ENCODE data around the gene ASTN2. TPM values are rescaled to one million over a fixed set of nuclear protein-coding genes. Genes with fewer than 3 reads are reported as not detected.

ASTN2 gene
- total and polyA plus RNA-seq, 2 donors (not counting 3 experiments of a cell fraction or from before 2014, with no cell fraction given), result 1.0 to 1.9 TPM

GRCh38 chr9:116656501-116656971 lies 758.3 kb downstream of the ASTN2 start:
- no peak overlapping the region for H3K4me3 ChIP-seq (replicated peaks in 1 of 3; ENCODE audit: insufficient read depth in 1 of 3, low read depth in 1 of 3, low read length in 3 of 3)
- no peak overlapping the region for H3K27ac ChIP-seq (ENCODE audit: insufficient read depth, low read depth, low read length)
- H3K9me1 ChIP-seq (replicated peaks; ENCODE audit: control insufficient read depth, extremely low read depth, insufficient read depth, low read length), result no peaks in the 10 kb centered on the region
- dilution Hi-C loops (cut with MboI; ENCODE audit: extremely low pct_ligation_motif_present, low sequenced_read_pairs) (no loop called here), intact Hi-C loops (cut with micrococcal nuclease) (no loop called here)
- FAIRE-seq (no peak), DNase-seq (ENCODE audit: low read depth, low spot score) (no peak)
- H3K4me2 ChIP-seq (ENCODE audit: insufficient read depth, low read length), result no peak overlapping the region
- no peaks in the 10 kb centered on the region for H3K4me1 ChIP-seq (ENCODE audit: control insufficient read depth, extremely low read depth, insufficient read depth, low read length)
- H2AFZ ChIP-seq (ENCODE audit: low read depth, low read length), result no peak overlapping the region
- H3K9ac ChIP-seq (replicated peaks; ENCODE audit: extremely low read depth, insufficient read depth, low read length), result no peak overlapping the region
- H3K27me3 ChIP-seq (ENCODE audit: control insufficient read depth in 2 of 2, insufficient read depth in 2 of 2, low read length in 2 of 2), result no peaks in the 10 kb centered on the region
- POLR2A ChIA-PET, result no interaction called here
- no peaks in the 10 kb centered on the region for H4K20me1 ChIP-seq (replicated peaks; ENCODE audit: control insufficient read depth, extremely low read depth, insufficient read depth, low read length)
- no peaks in the 10 kb centered on the region for H3K79me2 ChIP-seq (ENCODE audit: control insufficient read depth, insufficient read depth, low read length)
- TF ChIP-seq MYC (IDR thresholded peaks at IDR 0.05; ENCODE audit: low read depth, low read length), result no peak
- TF ChIP-seq JUN (IDR thresholded peaks at IDR 0.05; ENCODE audit: borderline replicate concordance, insufficient read depth, insufficient read length, low read depth), result no peak
- TF ChIP-seq EZH2 (IDR thresholded peaks at IDR 0.05; ENCODE audit: borderline replicate concordance, low read depth, low read length, severe bottlenecking), result no peak
- TF ChIP-seq CTCF (IDR thresholded peaks at IDR 0.05; ENCODE audit: extremely low read depth in 1 of 2, insufficient read depth in 1 of 2, low read depth in 1 of 2, low read length in 2 of 2), result no peak
- TF ChIP-seq, protein P1, sequence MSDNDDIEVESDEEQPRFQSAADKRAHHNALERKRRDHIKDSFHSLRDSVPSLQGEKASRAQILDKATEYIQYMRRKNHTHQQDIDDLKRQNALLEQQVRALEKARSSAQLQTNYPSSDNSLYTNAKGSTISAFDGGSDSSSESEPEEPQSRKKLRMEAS (IDR thresholded peaks at IDR 0.05; ENCODE audit: insufficient read depth, insufficient read length), result no peak
- CTCF ChIA-PET, result no interaction called here
- no TSS peak for BruUV-seq (replicated peaks)
- no peaks in the 10 kb centered on the region for H3K9me3 ChIP-seq (replicated peaks; ENCODE audit: control insufficient read depth, insufficient read depth, low read length)
- H3K36me3 ChIP-seq (ENCODE audit: control insufficient read depth in 2 of 2, extremely low read depth in 1 of 2, insufficient read depth in 2 of 2, low read length in 2 of 2), result no peaks in the 10 kb centered on the region

GRCh38 chr9:116654059-116654355 lies 760.9 kb downstream of the ASTN2 start:
- Histone ChIP-seq H3K9ac (replicated peaks; ENCODE audit: extremely low read depth, insufficient read depth, low read length) (no peak overlapping the region), H3K79me2 (ENCODE audit: control insufficient read depth, insufficient read depth, low read length) (no peaks in the 10 kb centered on the region), H2AFZ (ENCODE audit: low read depth, low read length) (no peak overlapping the region), H3K27ac (ENCODE audit: insufficient read depth, low read depth, low read length) (no peak overlapping the region), H3K9me3 (replicated peaks; ENCODE audit: control insufficient read depth, insufficient read depth, low read length) (no peaks in the 10 kb centered on the region), H3K36me3 (ENCODE audit: control insufficient read depth in 2 of 2, extremely low read depth in 1 of 2, insufficient read depth in 2 of 2, low read length in 2 of 2) (no peaks in the 10 kb centered on the region), H3K4me2 (ENCODE audit: insufficient read depth, low read length) (no peak overlapping the region), H3K4me3 (replicated peaks in 1 of 3; ENCODE audit: insufficient read depth in 1 of 3, low read depth in 1 of 3, low read length in 3 of 3) (no peak overlapping the region), H3K4me1 (ENCODE audit: control insufficient read depth, extremely low read depth, insufficient read depth, low read length) (no peaks in the 10 kb centered on the region), H3K9me1 (replicated peaks; ENCODE audit: control insufficient read depth, extremely low read depth, insufficient read depth, low read length) (no peaks in the 10 kb centered on the region), H3K27me3 (ENCODE audit: control insufficient read depth in 2 of 2, insufficient read depth in 2 of 2, low read length in 2 of 2) (no peaks in the 10 kb centered on the region), H4K20me1 (replicated peaks; ENCODE audit: control insufficient read depth, extremely low read depth, insufficient read depth, low read length) (no peaks in the 10 kb centered on the region)
- dilution Hi-C loops (cut with MboI; ENCODE audit: extremely low pct_ligation_motif_present, low sequenced_read_pairs) (no loop called here), intact Hi-C loops (cut with micrococcal nuclease) (no loop called here)
- no peak for TF ChIP-seq POLR2A (IDR thresholded peaks at IDR 0.05; ENCODE audit: low read depth, low read length)
- TF ChIP-seq MYC (IDR thresholded peaks at IDR 0.05; ENCODE audit: low read depth, low read length), result no peak
- no peak for TF ChIP-seq EZH2 (IDR thresholded peaks at IDR 0.05; ENCODE audit: borderline replicate concordance, low read depth, low read length, severe bottlenecking)
- no peak for TF ChIP-seq GATA2 (IDR thresholded peaks at IDR 0.05; ENCODE audit: insufficient read depth, insufficient read length, low read depth, low read length)
- no peak for TF ChIP-seq JUN (IDR thresholded peaks at IDR 0.05; ENCODE audit: borderline replicate concordance, insufficient read depth, insufficient read length, low read depth)
- TF ChIP-seq, protein P1 (IDR thresholded peaks at IDR 0.05; ENCODE audit: insufficient read depth, insufficient read length), result no peak
- TF ChIP-seq CTCF (IDR thresholded peaks at IDR 0.05; ENCODE audit: extremely low read depth in 1 of 2, insufficient read depth in 1 of 2, low read depth in 1 of 2, low read length in 2 of 2), result no peak
- no peak for TF ChIP-seq POLR2AphosphoS5 (IDR thresholded peaks at IDR 0.05; ENCODE audit: insufficient read depth, low read depth, low read length)
- no peak for TF ChIP-seq FOS (IDR thresholded peaks at IDR 0.05; ENCODE audit: borderline replicate concordance, insufficient read depth, low read length)
- DNase-seq (ENCODE audit: low read depth, low spot score) (no peak), FAIRE-seq (no peak)
- BruUV-seq (replicated peaks), result no TSS peak
- ChIA-PET CTCF (no interaction called here), POLR2A (no interaction called here)

Data from endothelial cell of umbilical vein (primary cell).